HG02588 (cell line): ENCODE measurements around the gene TECPR1.
"Not testable (repeated sequence)": the region's sequence is repeated elsewhere in the genome, so short reads cannot be mapped to it uniquely, and the experiment has no call there.

ENCODE experiments used
- ATAC-seq: cut with Tn5 transposase; IDR thresholded peaks from one replicate; pipeline ENCODE4 v1.9.1; 2021; ENCODE audit warnings: mild to moderate bottlenecking, moderate library complexity; ENCODE audit not compliant: unreplicated experiment

Gene TECPR1

GRCh38 chr7:98227939-98228338 is 24.1 kb downstream of the TECPR1 start:
- no peak for ATAC-seq

DNA sequence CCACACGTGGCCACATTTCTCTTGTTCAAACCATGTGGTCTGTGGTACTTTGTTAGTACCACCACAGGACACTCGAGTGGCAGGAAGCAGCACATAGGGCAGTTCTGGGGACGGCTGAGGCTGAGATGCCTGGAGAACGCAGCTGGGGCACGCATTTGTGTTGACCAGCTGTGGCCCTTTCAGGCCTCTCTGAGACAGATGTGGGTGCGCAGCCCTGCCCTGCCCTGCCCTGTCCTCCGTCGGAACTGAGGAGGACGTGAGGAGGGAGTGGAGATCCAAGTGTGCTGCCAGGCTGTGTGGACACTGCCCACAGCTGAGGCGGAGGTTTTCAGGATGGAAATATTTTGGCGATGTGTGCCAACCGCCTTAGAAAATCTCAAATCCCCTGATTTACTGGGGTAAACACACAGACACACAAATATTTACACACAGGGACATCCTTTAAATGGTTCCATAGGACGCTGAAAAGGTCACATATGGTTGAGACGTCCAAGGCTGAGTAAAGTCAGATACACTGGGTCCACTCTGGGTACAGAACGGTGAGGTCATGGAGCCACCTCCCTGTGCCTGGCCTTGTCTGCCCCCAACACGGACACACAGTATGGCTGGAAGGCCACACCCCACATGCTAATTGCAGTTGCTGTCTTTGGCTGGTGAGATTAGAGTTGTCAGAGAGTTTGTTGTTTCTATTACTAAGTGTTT is 26.0 kb downstream of the TECPR1 start:
- no peak for ATAC-seq

DNA sequence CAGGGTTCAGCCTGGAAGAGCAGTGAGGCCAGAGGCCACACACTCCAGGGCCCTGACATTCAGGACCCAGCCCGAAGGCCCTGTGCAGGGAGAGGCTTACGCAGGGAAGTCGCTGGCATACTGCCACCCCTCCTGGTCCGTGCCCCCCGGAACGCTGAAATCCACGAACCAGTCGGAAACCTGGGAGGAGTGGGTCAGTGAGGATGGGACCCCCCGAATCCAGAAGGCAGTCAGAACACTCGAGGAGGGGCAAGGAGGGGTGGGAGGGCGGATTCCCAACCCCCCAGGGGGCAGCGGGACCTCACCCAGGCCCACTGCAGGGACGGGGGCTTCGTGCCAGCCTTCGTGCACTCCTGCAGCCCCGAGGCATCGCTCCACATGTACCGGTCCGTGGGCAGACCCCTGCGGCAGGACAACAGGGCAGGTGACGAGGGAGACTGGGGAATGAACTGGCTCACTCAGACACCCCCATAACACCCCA is 27.3 kb downstream of the TECPR1 start:
- no peak for ATAC-seq

GRCh38 chr7:98223898-98224700 is 27.9 kb downstream of the TECPR1 start:
- ATAC-seq = no peak

DNA sequence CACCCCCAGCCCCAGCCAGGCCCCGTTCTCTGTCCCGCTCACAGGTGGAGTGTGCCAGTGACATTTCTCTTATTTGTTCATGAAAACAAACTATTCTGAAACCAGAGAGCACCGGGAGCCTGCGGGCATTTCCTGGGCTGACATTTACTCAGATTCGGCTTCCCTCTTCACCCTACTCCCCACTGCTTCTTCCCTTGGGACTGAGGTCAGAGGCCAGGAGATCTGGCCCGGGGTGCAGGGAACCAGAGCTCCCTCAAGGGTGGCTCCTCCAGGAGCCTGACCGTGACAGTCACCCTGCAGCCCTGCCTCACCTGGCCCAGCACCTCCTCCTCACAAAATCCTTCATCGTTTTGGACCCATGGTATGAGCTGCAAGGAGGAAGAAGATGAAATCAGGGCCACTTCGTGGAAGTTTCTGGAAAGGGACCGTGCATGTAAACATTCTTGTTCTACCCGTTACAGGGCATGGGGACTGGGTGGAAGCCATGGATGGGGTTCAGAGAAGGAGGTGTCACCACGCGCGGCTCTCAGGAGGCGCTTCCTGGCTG is 28.6 kb downstream of the TECPR1 start:
- ATAC-seq = no peak

DNA sequence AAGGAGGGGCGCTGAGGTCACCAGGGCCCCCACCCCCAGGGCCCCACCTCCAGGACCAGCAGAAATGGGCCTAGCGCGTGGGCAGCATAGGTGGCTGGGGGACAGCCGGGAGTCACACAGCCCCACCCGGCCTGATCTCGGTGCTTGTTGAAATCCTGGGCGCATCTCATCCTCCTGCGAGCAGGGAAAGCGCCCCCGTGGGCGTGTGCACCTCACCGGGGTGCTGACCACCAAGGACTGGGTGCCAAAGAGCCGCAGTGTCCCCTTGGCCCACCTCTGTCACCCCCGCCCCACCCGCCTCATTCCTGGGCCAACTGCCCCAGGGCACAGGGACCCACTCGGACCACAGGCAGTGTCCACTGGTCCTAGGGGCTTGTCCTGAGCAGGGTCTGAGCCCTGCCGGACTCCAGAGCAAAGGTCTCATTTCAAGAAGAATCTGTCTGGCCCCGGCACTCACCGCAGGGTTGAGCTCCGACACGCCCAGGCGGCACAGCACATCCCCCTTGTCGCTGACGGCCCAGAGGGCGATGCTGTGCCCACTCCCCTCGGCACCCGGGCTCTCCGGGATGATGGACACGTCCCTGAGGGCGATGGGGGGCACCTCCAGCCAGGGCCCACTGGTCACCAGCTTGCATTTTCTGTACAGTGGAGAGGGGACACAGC is 29.4 kb downstream of the TECPR1 start:
- ATAC-seq = no peak

DNA sequence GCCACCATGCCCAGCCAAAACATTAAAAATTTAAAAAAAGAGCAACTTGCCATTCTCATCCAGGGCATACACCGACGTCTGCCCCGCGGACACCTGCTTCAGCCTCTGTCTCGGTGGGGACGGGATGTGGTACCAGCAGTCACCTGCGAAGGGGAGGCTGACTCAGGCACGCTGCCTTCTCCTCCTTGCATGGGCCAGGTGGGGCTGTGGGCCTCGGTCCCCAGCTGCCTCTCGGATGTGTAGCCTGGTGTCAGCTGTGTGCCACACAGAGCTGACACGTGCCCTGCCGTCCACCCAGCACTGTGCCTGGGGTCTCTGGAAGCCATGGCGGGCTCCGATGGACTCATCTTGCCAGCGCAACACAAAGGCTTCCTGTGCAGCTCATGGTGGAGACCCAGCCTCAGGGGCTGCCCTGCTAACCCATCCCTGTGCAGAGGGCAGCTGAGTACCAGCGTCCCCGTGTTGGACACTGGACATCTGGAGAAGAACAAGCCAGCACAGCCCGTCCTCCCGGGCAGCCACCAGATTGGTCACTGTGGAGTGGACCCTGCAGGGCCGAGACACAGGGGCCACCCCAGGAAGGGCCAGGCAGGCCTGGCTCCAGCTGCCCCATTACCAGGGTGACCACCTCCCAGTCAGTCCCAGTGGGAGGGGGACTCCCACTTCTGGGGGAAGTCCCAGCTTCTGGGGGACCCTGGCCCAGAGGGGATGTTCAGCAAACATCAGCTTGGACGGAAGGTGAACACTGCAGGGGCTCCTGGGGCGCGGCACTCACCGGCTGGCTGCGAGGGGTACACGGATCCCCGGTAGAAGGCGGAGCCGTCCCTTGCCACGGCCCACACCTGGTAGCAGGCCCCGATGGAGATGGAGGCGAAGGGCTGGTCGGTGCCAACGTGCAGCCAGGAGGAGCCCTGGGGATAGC is 30.2 kb downstream of the TECPR1 start:
- ATAC-seq = no peak

- ATAC-seq = not testable (repeated sequence)
Observed at GRCh38 chr7:98219382-98219781, 32.6 kb downstream of the TECPR1 start.

DNA sequence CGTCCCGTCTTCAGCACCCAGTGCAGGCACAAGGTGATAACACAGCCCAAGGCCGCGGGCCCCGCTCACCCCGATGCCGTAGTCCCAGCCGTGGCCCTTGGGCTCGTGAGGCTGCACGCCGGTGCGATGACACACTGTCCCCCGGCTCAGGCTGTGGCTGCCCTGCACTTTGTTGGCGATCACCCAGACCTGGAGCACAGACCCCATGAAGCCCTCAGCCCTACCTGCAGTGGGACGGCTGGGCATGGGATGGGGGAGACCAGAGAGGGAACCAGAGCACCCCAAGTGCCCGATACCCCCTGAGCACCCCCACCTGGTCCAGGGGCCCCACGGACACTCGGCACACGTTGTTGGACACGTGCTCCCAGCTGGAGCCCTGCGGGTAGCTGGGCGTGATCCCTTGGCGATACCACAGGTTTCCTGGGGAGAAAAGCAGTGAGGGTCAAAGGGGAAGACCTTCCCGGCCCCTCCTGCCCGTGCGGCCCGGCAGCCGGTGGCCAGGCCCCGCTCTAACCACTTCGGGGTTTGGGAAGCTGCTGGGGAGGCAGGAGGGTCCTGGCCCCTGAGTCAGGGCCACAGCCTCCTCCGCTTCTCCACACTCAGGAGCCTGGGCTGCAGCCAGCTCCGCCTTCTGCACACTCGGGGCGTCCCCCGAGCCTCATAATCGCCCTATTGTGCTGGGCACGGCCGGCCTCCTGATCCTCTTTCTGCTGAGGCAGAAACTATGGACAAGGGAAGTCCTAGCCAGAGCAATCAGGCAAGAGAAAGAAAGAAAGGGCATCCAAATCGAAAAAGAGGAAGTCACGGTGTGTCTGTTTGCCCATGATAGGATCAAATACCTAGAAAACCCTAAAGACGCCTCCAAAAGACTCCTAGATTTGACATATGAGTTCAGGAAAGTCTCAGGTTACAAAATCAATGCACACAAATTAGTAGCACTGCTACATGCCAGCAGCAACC is 34.1 kb downstream of the TECPR1 start:
- ATAC-seq = no peak

GRCh38 chr7:98216941-98217622 is 35.0 kb downstream of the TECPR1 start:
- no peak for ATAC-seq

- ATAC-seq = no peak
Observed at GRCh38 chr7:98215561-98216495, 36.2 kb downstream of the TECPR1 start.

- ATAC-seq = no peak
Observed at GRCh38 chr7:98214811-98215321, 37.2 kb downstream of the TECPR1 start.

- ATAC-seq = no peak
Observed at GRCh38 chr7:98213888-98214810, 37.9 kb downstream of the TECPR1 start.

DNA sequence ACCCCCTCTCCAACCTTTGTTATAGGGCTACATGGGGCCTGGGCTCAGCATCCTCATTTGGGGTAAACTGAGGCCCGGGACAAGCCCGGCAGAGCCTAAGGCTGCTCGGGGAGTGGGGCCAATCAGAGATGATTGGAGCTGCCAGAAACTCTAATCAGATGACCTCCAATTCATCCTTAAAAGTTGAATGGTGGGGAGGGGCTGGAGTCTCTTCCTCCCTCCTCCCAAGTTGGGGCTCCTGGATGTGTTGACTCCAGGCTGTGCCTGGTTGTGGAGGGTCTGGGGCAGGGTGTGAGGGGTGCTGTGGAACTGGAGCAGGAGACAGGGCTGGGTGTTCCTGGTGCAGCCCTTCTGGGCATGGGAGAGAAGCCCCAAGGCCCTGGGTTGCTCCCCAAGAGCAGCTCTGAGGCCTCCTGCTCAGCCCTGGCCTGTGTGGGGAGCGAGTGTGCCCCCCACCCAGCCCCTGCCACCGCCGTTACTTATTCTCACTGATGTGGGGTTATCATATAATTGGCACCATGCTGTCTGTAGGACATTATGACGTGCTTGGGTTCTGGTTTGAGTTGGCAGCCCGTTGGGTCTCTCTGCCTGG is 38.6 kb downstream of the TECPR1 start:
- ATAC-seq = no peak

DNA sequence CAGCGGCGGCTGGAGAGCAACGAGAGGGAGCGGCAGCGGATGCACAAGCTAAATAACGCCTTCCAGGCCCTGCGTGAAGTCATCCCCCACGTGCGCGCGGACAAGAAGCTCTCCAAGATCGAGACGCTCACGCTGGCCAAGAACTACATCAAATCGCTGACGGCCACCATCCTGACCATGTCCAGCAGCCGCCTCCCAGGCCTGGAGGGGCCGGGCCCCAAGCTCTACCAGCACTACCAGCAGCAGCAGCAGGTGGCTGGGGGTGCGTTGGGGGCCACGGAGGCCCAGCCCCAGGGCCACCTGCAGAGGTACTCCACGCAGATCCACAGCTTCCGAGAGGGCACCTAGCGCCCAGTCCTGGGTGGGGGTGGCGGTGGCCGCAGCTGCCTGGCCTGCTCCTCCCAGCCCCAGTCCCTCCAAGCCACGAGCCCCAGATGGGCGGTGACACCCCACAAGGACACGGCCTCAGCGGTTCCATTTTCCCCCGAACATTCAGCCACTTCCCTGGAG is 39.4 kb downstream of the TECPR1 start:
- ATAC-seq = no peak
